ENCODE measurements around the gene CXorf58.
"Not testable (repeated sequence)": the region's sequence is repeated elsewhere in the genome, so short reads cannot be mapped to it uniquely, and the experiment has no call there.

Gene CXorf58

DNA sequence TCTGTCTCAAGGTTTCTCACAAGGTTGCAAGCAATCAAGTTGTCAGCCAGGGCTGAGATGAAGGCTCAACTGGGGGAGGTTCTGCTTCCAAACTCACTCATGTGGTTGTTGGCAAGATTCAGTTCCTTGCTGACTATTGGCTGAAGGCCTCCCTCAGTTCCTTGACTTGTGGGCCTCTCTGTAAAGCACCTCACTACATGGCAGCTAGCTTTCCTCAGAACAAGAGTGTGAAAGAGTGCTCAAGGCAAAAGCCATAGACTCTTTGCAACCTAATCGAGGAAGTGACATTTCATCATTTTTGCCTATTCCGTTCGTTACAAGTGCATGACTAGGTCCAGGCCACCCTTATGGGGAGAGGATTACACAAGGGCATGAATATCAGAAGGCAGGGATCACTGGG, 52.0 kb downstream of the CXorf58 start:
- DNase-seq, result no peak

DNA sequence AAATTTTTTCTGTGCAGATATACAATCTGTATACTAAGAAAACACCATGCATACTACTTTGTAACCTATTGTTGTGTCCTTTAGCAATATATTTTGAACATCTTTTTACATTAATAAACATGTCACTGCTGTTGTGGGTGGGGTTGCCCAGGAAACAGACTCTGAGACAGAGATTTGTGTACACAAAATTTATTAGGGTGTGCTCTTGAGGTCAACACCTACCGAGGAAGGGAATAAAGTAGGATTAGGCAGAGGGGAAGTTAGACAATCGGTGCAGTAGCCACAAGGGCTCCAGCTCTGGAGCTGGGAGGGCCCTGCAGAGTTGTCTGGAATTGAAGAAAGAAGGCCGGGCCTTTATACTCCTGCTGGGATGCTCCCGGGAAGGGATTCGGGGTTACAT, 56.4 kb downstream of the CXorf58 start:
- no peak for DNase-seq

DNA sequence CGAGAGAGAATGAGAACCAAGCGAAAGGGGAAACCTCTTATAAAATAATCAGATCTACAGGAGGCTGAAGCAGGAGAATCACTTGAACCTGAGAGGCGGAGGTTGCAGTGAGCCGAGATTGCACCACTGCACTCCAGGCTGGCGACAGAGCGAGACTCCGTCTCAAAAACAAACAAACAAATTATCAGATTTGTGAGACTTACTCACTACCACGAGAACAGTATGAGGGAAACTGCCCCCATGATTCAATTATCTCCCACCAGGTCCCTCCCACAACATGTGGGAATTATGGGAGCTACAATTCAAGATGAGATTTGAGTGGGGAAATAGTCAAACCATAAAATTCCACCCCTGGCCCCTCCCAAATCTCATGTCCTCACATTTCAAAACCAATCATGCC, 57.8 kb downstream of the CXorf58 start:
- DNase-seq, result not testable (repeated sequence)

DNA sequence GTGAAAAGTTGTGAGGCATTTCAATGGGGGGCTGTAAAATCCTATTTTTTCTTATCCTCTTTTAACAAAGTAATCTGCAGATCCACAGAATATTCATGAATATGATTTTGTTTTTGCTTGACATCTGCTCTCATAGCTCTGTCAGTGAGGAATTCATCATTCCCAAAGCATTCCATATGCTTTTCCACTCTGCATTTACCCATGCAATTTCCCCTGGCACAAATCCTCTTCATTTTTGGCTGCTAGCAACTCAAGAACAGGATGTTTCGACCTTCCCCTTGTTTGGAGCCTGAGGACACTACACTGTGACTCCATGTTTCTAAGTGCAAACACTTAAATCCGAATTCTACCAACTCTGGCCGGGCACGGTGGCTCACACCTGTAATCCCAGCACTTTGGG, 70.7 kb downstream of the CXorf58 start:
- DNase-seq, result no peak

DNA sequence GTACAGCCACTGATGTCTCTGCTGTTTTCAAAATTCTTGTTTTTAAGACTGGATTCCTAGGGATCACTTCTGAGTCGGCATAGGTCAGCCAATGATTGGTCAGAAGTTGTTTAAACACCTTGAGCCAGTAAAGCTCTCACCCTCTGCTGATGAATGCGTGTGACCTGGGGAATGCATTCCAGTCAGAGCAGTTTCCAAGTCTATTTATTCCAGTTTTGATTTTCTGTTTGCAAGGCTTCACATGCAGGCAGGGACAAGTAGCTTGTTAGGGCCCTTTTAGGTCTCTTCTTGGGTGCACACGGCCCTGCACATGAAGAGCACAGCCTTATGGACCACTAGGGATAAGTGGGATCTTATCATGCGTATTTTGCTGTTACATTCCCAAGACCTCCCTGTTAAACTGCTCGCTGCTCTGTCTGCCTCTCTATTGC, 72.2 kb downstream of the CXorf58 start:
- no peak for DNase-seq

DNA sequence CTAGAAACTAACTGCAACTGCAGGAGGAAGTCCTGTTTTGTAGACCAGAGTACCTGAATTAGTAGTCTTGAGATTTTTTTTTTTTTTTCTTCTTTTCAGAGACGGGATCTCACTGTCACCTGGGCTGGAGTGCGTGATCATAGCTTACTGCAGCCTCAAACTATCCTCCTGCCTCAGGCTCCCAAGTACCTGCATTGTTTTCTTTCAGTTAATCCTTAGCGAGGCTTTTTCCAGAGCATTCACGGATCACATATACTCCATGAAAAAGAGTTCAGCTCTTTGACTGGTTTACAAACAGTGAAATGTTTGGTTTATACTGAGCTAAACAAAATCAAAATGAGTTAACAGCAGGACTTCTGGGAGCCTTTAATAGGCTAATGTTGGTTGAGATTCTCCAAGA, 73.4 kb downstream of the CXorf58 start:
- DNase-seq, result no peak

DNA sequence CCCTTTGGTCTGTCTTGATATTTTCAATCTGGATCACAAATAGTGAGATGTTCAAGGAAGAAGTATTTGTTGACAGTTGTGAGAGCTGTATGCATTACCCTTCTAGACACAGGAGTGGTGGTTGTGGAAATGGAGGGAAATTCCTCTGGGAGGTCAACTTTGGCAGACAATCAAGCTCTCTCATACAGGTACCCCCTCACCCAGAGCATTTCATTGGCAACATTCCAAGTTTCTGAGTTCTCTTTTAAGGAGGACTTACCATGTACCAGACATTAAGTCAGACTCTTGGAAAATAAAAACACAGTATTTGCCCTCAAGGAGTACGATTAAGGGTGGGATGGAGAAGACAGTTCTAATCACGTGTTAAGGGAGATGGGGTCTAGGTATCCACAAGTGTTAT, 73.9 kb downstream of the CXorf58 start:
- DNase-seq, result no peak

DNA sequence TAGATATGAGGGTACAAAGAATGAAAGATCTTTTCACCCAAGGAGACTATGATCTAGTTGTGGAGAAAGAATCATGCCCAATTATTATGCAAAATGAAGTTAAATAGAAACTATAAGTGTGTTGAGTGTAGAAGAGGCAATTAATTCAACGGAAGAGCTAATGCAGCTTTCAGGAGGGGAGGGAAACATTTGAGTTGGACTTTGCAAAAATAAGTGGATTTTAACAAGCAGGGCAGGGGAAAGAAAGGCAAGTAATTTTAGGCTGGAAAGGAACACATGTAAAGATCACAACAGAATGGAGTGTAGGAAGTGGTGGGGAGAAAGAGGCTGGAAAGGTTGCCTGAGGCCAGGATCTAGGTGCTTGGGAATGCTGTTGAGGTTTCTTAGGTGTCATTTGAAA, 75.1 kb downstream of the CXorf58 start:
- DNase-seq, result no peak

Measured in DMS153 (cell line).